ENCODE results near the gene C9orf78. TPM values are rescaled to one million over a fixed set of nuclear protein-coding genes. Genes with fewer than 3 reads are reported as not detected.

The C9orf78 gene
- total and polyA plus RNA-seq, 9 of the 15 experiments (the other 6 are each of a cell fraction or from before 2014, with no cell fraction given): 94.6 to 266 (median 202) TPM

GRCh38 chr9:129802833-129803675 lies 32.0 kb downstream of the C9orf78 start, which contains the start of gene TOR1B (continued):
- TF ChIP-seq TCF15 (CRISPR knock-in tag; IDR thresholded peaks at IDR 0.05): no peak
- peak; percentile 68 for TF ChIP-seq ZBTB9 (CRISPR knock-in tag; IDR thresholded peaks at IDR 0.05)
- TF ChIP-seq CBFA2T2 (conservative IDR thresholded peaks at IDR 0.05): no peak; the same call in 1 of the 2 replicates
- TF ChIP-seq IFI16 (CRISPR knock-in tag; IDR thresholded peaks at IDR 0.05): no peak
- TF ChIP-seq ZNF609 (CRISPR knock-in tag; IDR thresholded peaks at IDR 0.05; ENCODE audit: borderline replicate concordance): no peak
- no peak for TF ChIP-seq ZNF436 (CRISPR knock-in tag; IDR thresholded peaks at IDR 0.05)
- no peak for TF ChIP-seq TRIM25 (IDR thresholded peaks at IDR 0.05; ENCODE audit: borderline replicate concordance)
- TF ChIP-seq HMBOX1 (IDR thresholded peaks at IDR 0.05): no peak
- peak; percentile 78; the same call in 1 of the 2 replicates for TF ChIP-seq E2F3 (CRISPR knock-in tag; IDR thresholded peaks at IDR 0.05)
- TF ChIP-seq NBN (IDR thresholded peaks at IDR 0.05; ENCODE audit: low read depth): 0 out of 2 replicates have a peak, but pooled peaks have one; percentile 26
- TF ChIP-seq HOMEZ (CRISPR knock-in tag; IDR thresholded peaks at IDR 0.05): no peak
- no peak for TF ChIP-seq TAF15 (IDR thresholded peaks at IDR 0.05; ENCODE audit: low read depth, low read length)
- 0 out of 2 replicates have a peak, but pooled peaks have one; percentile 22 for TF ChIP-seq ETV5 (CRISPR knock-in tag; IDR thresholded peaks at IDR 0.05; ENCODE audit: low read depth)
- TF ChIP-seq RAD21 (CRISPR knock-in tag; conservative IDR thresholded peaks at IDR 0.05 in 1 of 2, IDR thresholded peaks at IDR 0.05 in 1 of 2): peak in 1 of 2 experiments; percentile 32; a peak in 1 of 4 replicates
